ENCODE data around the gene NAA60. TPM values are rescaled to one million over a fixed set of nuclear protein-coding genes. Genes with fewer than 3 reads are reported as not detected.

The NAA60 gene
- total and polyA plus RNA-seq, 2 of the 13 experiments (the other 11 are each of a cell fraction or from before 2014, with no cell fraction given) = 14.7 to 32.0 TPM

DNA sequence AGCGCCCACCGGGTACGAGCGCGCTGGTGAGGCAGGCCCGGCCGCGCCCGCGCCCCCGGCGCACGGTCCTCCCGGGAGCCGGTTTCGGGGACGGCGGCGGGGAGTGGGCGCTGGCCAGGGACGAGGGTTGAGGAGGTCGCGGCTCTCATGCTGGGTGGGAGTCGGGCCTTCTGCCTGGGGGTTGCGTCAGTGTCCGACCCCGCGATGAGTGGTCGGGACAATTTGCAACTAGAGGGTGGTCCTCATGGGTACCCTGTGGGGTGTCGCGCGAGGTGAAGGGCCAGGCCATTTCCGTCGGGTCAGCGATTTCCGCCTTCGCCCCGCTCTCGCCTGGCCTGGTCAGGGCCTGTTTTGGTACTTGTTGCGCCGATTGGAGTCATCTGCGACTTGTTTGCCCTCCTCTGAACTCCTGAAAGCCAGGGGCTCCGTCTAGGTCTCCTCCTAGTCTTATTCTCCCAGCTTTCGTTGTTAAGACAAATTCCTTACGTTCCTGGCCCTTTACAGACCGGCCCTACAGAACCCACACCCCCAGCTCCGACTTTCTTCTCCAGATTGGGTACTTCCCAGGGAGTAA, 14.9 kb downstream of the NAA60 start:
- no peaks in the 10 kb centered on the region; a peak in 1 of 5 replicates for H3K36me3 ChIP-seq (replicated peaks in 1 of 2; ENCODE audit: control insufficient read depth in 1 of 2, insufficient read depth in 2 of 2, low read length in 2 of 2)
- H3K27me3 ChIP-seq (ENCODE audit: control insufficient read depth in 1 of 2, insufficient read depth in 2 of 2, low read length in 2 of 2) = no peaks in the 10 kb centered on the region; a peak in 1 of 5 replicates
- intact Hi-C loops (cut with micrococcal nuclease; ENCODE audit: unreplicated experiment) = loop anchor here (2.0 to 5.0 kb wide), 2 partner anchors 16 to 34 kb away; partner anchors contain the start of genes NAA60 and ZNF597
- H2AFZ ChIP-seq (ENCODE audit: low read length) = no peak overlapping the region
- peak overlapping the region; percentile 91 for H3K4me2 ChIP-seq (ENCODE audit: low read depth, low read length)
- peak overlapping the region; percentile 91 for H3K27ac ChIP-seq (ENCODE audit: extremely low read length, insufficient read depth, low read length)
- H3K4me1 ChIP-seq (ENCODE audit: insufficient read depth, low read length) = peaks cover 70% of the 10 kb centered on the region
- DNase-seq (ENCODE audit: low spot score) = no peak
- no peaks in the 10 kb centered on the region for H3K9me3 ChIP-seq (ENCODE audit: low read length)
- in situ Hi-C loops (cut with HindIII; ENCODE audit: extremely low pct_ligation_motif_present, low pct_unique_long_range_greater_than_20kb) = no loop called here
- peaks cover 35% of the 10 kb centered on the region for H4K20me1 ChIP-seq (ENCODE audit: insufficient read depth, low read length)
- WGBS (ENCODE audit: low lambda C conversion rate) = under 1% methylated on average over 14 of the region's 47 CpGs
- peaks cover 52% of the 10 kb centered on the region for H3K79me2 ChIP-seq (ENCODE audit: insufficient read depth, low read length)
- ChIA-PET POLR2A (interaction anchor here (1.0 to 2.8 kb wide), 2 partner anchors 15 to 42 kb away, joined by 3 to 46 read pairs; partner anchors contain the start of genes NAA60 and ZNF597), CTCF (ENCODE audit: low intra/inter-chr PET ratio, low total read pairs) (interaction anchor here (1.3 kb wide), 1 partner anchor 43 kb away, joined by 3 read pairs; the partner anchor contains the start of gene CLUAP1)
- H3K9ac ChIP-seq (ENCODE audit: insufficient read depth, low read depth, low read length) = peak overlapping the region; percentile 86
- BruUV-seq (replicated peaks) = TSS peak; percentile 84
- peak; percentile 12 for ATAC-seq
- FAIRE-seq = no peak
- H3K4me3 ChIP-seq (replicated peaks in 1 of 3; ENCODE audit: insufficient read depth in 1 of 3, low read depth in 2 of 3, low read length in 3 of 3) = peak overlapping the region; percentile 74 to 93 (median 92)
- TF ChIP-seq HIVEP1 (CRISPR knock-in tag; IDR thresholded peaks at IDR 0.05) (no peak), EED (CRISPR knock-in tag; IDR thresholded peaks at IDR 0.05) (0 out of 2 replicates have a peak, but pooled peaks have one; percentile 50), ZNF501 (CRISPR knock-in tag; IDR thresholded peaks at IDR 0.05) (peak; percentile 64; the same call in 1 of the 2 replicates), ZNF142 (CRISPR knock-in tag; IDR thresholded peaks at IDR 0.05) (no peak), ZNF138 (CRISPR knock-in tag; IDR thresholded peaks at IDR 0.05; ENCODE audit: low read depth) (peak; percentile 51; the same call in 1 of the 2 replicates), HNRNPUL1 (IDR thresholded peaks at IDR 0.05; ENCODE audit: low read depth, low read length) (no peak), ZNF30 (CRISPR knock-in tag; IDR thresholded peaks at IDR 0.05) (no peak), ZNF781 (CRISPR knock-in tag; IDR thresholded peaks at IDR 0.05; ENCODE audit: borderline replicate concordance, not compliant biosample characterization) (peak; percentile 23), FOXO1 (CRISPR knock-in tag; IDR thresholded peaks at IDR 0.05) (0 out of 2 replicates have a peak, but pooled peaks have one; percentile 10), SRY (CRISPR knock-in tag; IDR thresholded peaks at IDR 0.05) (0 out of 2 replicates have a peak, but pooled peaks have one; percentile 5), AGO1 (IDR thresholded peaks at IDR 0.05; ENCODE audit: low read depth, low read length, poor library complexity, severe bottlenecking) (peak; percentile 14), MAZ (IDR thresholded peaks at IDR 0.05; ENCODE audit: borderline replicate concordance, low read depth, low read length) (no peak), MAZ (CRISPR knock-in tag; IDR thresholded peaks at IDR 0.05; ENCODE audit: low read depth) (peak; percentile 1; the same call in 1 of the 2 replicates), SIN3A (IDR thresholded peaks at IDR 0.05; ENCODE audit: borderline replicate concordance, low read depth, low read length) (peak; percentile 26; the same call in 1 of the 2 replicates), ZNF207 (IDR thresholded peaks at IDR 0.05; ENCODE audit: borderline replicate concordance) (no peak)
- TF ChIP-seq, protein P1, sequence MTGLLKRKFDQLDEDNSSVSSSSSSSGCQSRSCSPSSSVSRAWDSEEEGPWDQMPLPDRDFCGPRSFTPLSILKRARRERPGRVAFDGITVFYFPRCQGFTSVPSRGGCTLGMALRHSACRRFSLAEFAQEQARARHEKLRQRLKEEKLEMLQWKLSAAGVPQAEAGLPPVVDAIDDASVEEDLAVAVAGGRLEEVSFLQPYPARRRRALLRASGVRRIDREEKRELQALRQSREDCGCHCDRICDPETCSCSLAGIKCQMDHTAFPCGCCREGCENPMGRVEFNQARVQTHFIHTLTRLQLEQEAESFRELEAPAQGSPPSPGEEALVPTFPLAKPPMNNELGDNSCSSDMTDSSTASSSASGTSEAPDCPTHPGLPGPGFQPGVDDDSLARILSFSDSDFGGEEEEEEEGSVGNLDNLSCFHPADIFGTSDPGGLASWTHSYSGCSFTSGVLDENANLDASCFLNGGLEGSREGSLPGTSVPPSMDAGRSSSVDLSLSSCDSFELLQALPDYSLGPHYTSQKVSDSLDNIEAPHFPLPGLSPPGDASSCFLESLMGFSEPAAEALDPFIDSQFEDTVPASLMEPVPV (CRISPR knock-in tag; IDR thresholded peaks at IDR 0.05) = 0 out of 2 replicates have a peak, but pooled peaks have one; percentile 2
